CD1c-positive myeloid dendritic cell (primary cell): Measurements from ENCODE around the gene PSMB2.

Experiments used
- DNase-seq: peaks from one replicate; pipeline ENCODE4 v3.0.0-alpha.2; 2016; ENCODE audit errors: extremely low spot score

Gene PSMB2

DNA sequence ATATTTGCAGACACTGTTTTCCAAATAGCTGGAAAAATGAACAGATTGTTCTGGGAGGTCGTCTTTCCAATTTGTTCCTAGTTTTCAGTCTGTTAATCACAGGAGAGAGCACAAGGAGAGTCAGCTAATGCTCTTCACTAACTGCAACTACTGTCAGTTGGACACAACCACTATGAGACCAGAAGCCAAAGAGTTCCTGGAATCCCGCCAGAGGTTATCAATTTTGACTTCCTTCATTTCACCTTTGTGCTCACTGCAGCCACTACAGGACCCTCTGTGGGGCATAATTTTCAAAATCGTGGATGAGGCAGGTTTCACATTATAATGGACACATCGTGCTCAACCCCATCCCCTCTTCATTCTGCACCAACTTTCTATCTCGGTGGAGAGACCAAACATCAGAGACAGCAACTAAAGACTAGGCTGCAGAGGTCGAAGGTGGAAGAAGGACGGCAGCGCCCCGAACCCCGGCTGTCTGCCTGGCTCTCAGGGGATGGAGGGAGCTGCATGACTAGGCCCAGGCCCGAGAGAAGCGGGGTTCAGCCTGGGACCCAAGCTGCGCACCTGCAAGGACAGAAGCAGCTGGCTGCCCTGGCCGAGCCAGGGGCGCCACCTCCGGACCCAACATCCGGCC, 84.7 kb downstream of the PSMB2 start:
- no peak for DNase-seq

DNA sequence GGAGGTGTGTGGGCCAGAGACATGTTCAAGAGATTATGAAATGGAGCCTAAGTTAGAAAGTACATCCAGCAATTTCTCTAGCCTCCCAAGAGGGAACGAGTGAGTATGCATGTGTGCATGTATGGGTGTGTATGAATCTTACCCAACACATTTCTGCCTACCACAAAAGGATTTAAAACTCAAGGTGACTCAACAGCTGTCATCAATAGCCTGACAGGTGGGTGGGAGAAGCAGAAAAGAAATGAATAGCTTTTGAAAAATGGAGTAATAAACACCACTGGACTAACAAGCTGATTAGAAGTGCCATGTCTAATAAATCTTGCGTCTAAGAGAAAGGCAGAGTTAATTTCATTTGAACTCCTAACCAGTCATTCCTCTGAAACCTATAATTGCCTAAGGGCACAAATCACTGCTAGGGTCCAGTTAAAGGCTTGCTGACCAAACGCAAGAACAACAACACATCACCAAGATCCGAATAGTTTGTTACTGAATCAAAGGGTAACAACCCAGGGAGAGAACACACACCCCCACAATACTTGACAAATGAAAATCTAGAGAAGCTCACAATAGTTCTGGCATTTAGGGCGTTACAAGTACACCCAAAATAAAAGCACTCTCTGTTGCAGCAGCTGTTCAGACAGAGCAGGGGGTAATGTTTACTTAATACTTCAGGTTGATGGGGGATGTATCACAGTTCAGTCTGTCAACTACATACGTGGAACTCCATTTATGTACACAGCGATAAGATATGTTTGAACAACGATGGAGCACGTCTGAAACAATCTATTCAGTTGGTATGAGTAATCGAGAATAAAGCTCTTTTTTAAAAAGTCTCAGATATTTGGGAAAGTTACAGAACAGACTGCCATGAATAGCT, 85.5 kb downstream of the PSMB2 start:
- DNase-seq = no peak

DNA sequence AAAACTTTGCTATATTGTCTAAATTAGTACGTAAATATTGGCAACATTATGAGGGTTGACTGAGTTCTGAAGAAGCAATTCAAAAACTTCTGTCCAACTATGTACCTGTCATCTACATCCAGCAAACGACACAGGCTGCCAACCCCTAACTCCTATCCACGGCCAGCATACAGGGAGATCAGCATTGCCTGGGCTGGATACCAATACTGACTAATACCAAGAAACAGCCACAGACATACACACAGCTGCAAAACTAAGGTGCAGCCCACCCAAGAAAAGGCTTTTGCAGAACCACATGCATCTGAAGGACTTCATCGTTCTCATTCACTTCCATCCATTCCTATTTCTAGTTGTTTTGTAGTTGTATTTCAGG, 86.1 kb downstream of the PSMB2 start:
- DNase-seq = no peak

DNA sequence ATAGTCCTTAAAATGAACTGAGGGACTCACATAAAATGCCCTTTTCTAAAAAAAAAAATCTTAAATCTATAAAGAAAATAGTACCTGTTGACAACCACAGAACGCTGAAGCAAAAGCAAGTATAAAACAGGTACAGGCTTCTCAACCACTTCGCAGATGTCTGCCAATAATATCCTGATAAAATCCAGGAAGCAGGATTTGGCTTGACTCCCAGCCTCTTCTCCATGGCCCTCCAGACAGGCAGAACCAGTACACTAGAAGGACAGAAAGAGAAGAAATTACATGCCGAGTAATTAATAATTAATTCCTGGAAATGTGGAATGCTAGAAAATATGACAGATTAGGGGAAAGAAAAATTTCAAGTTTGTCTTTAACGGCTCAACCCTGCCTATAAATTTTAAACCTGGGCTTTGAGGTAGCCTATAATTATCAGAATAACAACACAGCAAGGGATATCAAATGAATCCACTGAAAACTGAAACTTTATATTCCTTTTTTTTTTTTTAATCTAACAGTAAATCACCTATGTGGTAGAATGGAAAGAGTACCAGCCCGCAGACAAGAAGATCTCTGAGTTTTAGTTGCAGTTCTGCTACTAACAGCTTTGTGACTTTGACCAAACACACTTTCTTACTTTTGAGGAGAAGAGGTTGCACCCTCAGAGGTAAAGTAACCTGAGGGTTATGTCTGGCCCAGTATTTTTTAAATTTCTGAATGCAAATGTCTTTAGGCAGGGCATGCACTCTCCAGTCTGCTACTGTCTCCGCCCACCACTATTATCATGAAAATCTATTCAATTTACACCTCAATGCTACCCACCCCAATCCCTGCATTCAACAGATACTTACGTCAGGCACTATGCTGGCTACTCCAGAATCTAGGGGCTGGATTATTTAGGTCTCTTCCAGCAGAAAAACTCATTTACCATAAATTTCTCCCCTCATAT, 86.8 kb downstream of the PSMB2 start:
- no peak for DNase-seq

DNA sequence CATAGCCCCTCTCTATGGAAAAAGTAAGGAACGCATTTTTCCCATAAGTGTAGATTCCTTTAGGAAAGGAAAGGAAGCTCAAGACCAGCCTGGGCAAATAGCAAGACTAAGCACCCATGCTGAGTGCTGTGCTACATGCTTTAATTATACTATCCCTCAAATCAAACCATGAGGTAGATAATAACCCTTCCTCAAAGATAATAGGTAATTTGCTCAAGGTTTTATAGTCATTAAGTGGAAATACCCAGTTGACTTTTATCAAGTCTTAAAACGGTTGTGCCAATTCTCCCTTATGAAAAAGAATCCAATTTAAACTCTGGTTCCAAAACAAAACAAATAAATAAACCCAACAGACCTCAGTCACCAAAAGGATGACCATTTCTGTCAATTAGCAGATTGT, 87.5 kb downstream of the PSMB2 start:
- DNase-seq = no peak
